Keratinocyte (primary cell): ENCODE data around the gene CYTH1. TPM values are rescaled to one million over a fixed set of nuclear protein-coding genes. Genes with fewer than 3 reads are reported as not detected.
A peak's percentile ranks its signal among the peaks of the same experiment; 100 is the strongest.

Experiments
- DNase-seq: peaks from one replicate; pipeline ENCODE4 v3.0.0-alpha.2; 2011; ENCODE audit warnings: low read depth, missing footprints, low spot score
- FAIRE-seq: peaks from 2 replicates; lab custom pipeline; 2011; peaks lifted over from hg19 to GRCh38; lab: Jason Lieb, UNC
- H2AFZ ChIP-seq: 2 replicates; pipeline ENCODE4 v1.6.0; 2012; ENCODE audit warnings: low read length, control low read depth, inconsistent platforms; ENCODE audit not compliant: control insufficient read depth
- H3K27ac ChIP-seq: 2 replicates; pipeline ENCODE4 v1.5.1; 2011; ENCODE audit warnings: low read length; ENCODE audit not compliant: control insufficient read depth, insufficient read depth
- H3K27me3 ChIP-seq: 3 replicates; pipeline ENCODE4 v1.6.0; 2011; ENCODE audit warnings: low read length; ENCODE audit not compliant: control insufficient read depth, insufficient read depth; ENCODE audit errors: extremely low read depth
- H3K36me3 ChIP-seq, 2 experiments: 2 replicates in 1 of 2; 3 replicates in 1 of 2; pipeline ENCODE4 v1.5.1; 2011; ENCODE audit warnings: low read length in 2 of 2, mild to moderate bottlenecking in 1 of 2; ENCODE audit not compliant: control insufficient read depth in 2 of 2, insufficient read depth in 2 of 2; ENCODE audit errors: extremely low read depth in 1 of 2
- H3K4me1 ChIP-seq: 3 replicates; pipeline ENCODE4 v1.5.1; 2011; ENCODE audit warnings: low read length; ENCODE audit not compliant: control insufficient read depth, insufficient read depth; ENCODE audit errors: extremely low read depth
- H3K4me2 ChIP-seq: 3 replicates; pipeline ENCODE4 v1.6.0; 2011; ENCODE audit warnings: low read depth, low read length; ENCODE audit not compliant: control insufficient read depth, insufficient read depth; ENCODE audit errors: extremely low read depth
- H3K4me3 ChIP-seq, 3 experiments: fragments of 200-600 bp in 1 of 3; sonication (generic) in 1 of 3; 2 replicates in 2 of 3; 3 replicates in 1 of 3; pipeline ENCODE4 v1.5.1; 2011 to 2016; ENCODE audit warnings: low read length in 3 of 3, mild to moderate bottlenecking in 3 of 3, control low read depth in 2 of 3, inconsistent platforms in 1 of 3, low read depth in 1 of 3, mixed read lengths in 1 of 3, mixed run types in 1 of 3, moderate library complexity in 1 of 3; ENCODE audit not compliant: control insufficient read depth in 2 of 3, insufficient read depth in 2 of 3; ENCODE audit errors: extremely low read depth in 1 of 3
- H3K79me2 ChIP-seq: 2 replicates; pipeline ENCODE4 v1.6.0; 2012; ENCODE audit warnings: low read length; ENCODE audit not compliant: control insufficient read depth, insufficient read depth
- H3K9ac ChIP-seq: 3 replicates; pipeline ENCODE4 v1.6.0; 2011; ENCODE audit warnings: low read length; ENCODE audit not compliant: control insufficient read depth, insufficient read depth; ENCODE audit errors: extremely low read depth
- H3K9me1 ChIP-seq: 3 replicates; pipeline ENCODE4 v1.6.0; 2011; ENCODE audit warnings: low read length; ENCODE audit not compliant: control insufficient read depth, insufficient read depth; ENCODE audit errors: extremely low read depth
- H3K9me3 ChIP-seq: 2 replicates; pipeline ENCODE4 v1.5.1; 2012; ENCODE audit warnings: low read depth, low read length; ENCODE audit not compliant: control insufficient read depth
- H4K20me1 ChIP-seq: 3 replicates; pipeline ENCODE4 v1.6.0; 2011; ENCODE audit warnings: low read length; ENCODE audit not compliant: control insufficient read depth, insufficient read depth; ENCODE audit errors: extremely low read depth
- EZH2 ChIP-seq: IDR thresholded peaks from one replicate; pipeline ENCODE4 v1.6.1; 2012; ENCODE audit warnings: inconsistent platforms, mild to moderate bottlenecking, low read length, moderate library complexity
- dilution Hi-C: fragments of 300-500 bp; cut with MboI; formaldehyde crosslinking; loops from one replicate; pipeline ENCODE4 v1.7.0; 2020; ENCODE audit warnings: low sequenced_read_pairs; ENCODE audit not compliant: extremely low pct_ligation_motif_present
- polyA plus RNA-seq, 5 experiments: library from polyadenylated mRNA; depleted of rRNA in 3 of 5; stranded (reverse) in 3 of 5; stranded (forward) in 1 of 5; unstranded in 1 of 5; fragments of >200 nt; gene quantifications; 1 replicate in 1 of 5; 2 replicates in 3 of 5; 3 replicates in 1 of 5; pipeline versions ENCODE4 v1.2.1 to v1.2.3, GENCODE V29; 2011 to 2012; ENCODE audit warnings: missing spikeins in 2 of 5, low read depth in 1 of 5, low replicate concordance in 1 of 5
- TF ChIP-seq, protein P1 (sequence below), 3 experiments: IDR thresholded peaks in 1 of 3; conservative IDR thresholded peaks in 1 of 3; optimal IDR thresholded peaks in 1 of 3; 2 replicates in 2 of 3; 3 replicates in 1 of 3; pipeline versions ENCODE3 to v1.5.1; 2011; ENCODE audit warnings: low read length in 3 of 3, mild to moderate bottlenecking in 3 of 3, moderate library complexity in 2 of 3, control low read depth in 1 of 3, inconsistent platforms in 1 of 3; ENCODE audit not compliant: insufficient read depth in 2 of 3; ENCODE audit errors: extremely low read depth in 1 of 3

CYTH1 gene
- polyA plus RNA-seq, 1 donor (not counting 4 experiments of a cell fraction or from before 2014, with no cell fraction given): 28.3 TPM

DNA sequence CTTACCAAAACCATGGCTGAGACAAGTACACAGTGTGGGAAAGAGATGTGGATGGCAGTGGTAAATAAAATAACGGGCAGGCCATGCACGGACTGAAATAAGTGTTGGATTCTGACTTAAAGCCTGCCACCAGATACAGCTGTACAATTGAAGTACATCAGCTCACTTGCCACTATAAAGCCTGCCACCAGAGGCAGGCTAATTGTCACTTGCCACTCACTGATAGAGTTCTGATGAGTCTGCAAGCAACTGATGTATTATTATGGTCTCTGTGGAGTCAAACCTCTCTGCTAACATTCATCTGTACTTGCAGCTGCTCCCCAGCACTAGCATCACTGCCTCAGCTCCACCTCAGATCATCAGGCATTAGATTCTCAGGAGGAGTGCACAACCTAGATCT is 93.0 kb downstream of the CYTH1 start:
- no peak overlapping the region for H3K4me3 ChIP-seq
- no peak overlapping the region for H3K27ac ChIP-seq
- no peak overlapping the region for H2AFZ ChIP-seq
- H3K36me3 ChIP-seq: peaks cover 15 to 25% of the 10 kb centered on the region in 2 experiments
- no peaks in the 10 kb centered on the region for H3K9me1 ChIP-seq
- dilution Hi-C loops: no loop called here
- DNase-seq (no peak), FAIRE-seq (no peak)
- no peak for TF ChIP-seq EZH2
- TF ChIP-seq, protein P1, sequence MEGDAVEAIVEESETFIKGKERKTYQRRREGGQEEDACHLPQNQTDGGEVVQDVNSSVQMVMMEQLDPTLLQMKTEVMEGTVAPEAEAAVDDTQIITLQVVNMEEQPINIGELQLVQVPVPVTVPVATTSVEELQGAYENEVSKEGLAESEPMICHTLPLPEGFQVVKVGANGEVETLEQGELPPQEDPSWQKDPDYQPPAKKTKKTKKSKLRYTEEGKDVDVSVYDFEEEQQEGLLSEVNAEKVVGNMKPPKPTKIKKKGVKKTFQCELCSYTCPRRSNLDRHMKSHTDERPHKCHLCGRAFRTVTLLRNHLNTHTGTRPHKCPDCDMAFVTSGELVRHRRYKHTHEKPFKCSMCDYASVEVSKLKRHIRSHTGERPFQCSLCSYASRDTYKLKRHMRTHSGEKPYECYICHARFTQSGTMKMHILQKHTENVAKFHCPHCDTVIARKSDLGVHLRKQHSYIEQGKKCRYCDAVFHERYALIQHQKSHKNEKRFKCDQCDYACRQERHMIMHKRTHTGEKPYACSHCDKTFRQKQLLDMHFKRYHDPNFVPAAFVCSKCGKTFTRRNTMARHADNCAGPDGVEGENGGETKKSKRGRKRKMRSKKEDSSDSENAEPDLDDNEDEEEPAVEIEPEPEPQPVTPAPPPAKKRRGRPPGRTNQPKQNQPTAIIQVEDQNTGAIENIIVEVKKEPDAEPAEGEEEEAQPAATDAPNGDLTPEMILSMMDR (optimal IDR thresholded peaks at IDR 0.05 in 1 of 3, IDR thresholded peaks at IDR 0.05 in 1 of 3, conservative IDR thresholded peaks at IDR 0.05 in 1 of 3; ENCODE audit: extremely low read depth in 1 of 3, insufficient read depth in 2 of 3, low read length in 3 of 3): peak in 1 of 3 experiments; percentile 13
- no peak overlapping the region for H3K9ac ChIP-seq
- H3K9me3 ChIP-seq: no peaks in the 10 kb centered on the region
- H3K79me2 ChIP-seq: no peaks in the 10 kb centered on the region
- no peaks in the 10 kb centered on the region for H4K20me1 ChIP-seq
- no peaks in the 10 kb centered on the region for H3K27me3 ChIP-seq
- no peaks in the 10 kb centered on the region for H3K4me1 ChIP-seq
- H3K4me2 ChIP-seq: no peak overlapping the region

DNA sequence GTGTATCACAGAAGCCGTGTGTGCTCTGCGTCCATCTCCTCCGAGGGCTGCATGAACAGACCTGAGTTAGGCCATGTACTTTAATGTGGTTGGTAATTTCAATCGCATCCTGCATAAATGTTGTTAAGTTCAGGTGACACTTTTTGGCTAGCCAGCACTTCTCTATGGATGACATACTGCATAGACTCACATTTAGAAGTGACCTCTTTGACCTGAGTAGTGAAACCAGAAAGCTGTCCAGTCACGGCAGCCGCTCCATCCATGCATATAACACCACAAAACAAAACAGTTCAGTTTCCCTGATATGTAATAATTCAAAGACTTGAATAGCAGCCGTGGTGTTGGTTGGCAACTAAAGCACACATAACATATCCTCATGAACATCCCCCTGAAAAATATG is 94.1 kb downstream of the CYTH1 start:
- H3K9ac ChIP-seq: no peak overlapping the region
- no peak overlapping the region for H3K4me3 ChIP-seq
- no peak overlapping the region for H3K27ac ChIP-seq
- no peak overlapping the region for H2AFZ ChIP-seq
- TF ChIP-seq, protein P1 (optimal IDR thresholded peaks at IDR 0.05 in 1 of 3, IDR thresholded peaks at IDR 0.05 in 1 of 3, conservative IDR thresholded peaks at IDR 0.05 in 1 of 3; ENCODE audit: extremely low read depth in 1 of 3, insufficient read depth in 2 of 3, low read length in 3 of 3): no peak
- no peak for TF ChIP-seq EZH2
- DNase-seq: no peak
- no peaks in the 10 kb centered on the region for H3K9me3 ChIP-seq
- H4K20me1 ChIP-seq: no peaks in the 10 kb centered on the region
- no peak for FAIRE-seq
- no peaks in the 10 kb centered on the region for H3K9me1 ChIP-seq
- dilution Hi-C loops: no loop called here
- H3K27me3 ChIP-seq: no peaks in the 10 kb centered on the region
- peaks cover 15 to 25% of the 10 kb centered on the region in 2 experiments for H3K36me3 ChIP-seq
- no peaks in the 10 kb centered on the region for H3K79me2 ChIP-seq
- no peak overlapping the region for H3K4me2 ChIP-seq
- H3K4me1 ChIP-seq: no peaks in the 10 kb centered on the region
